OCI-LY7 (cell line): ENCODE measurements around the gene HDAC4.

Experiments
- CTCF ChIP-seq: fragments of 200-600 bp; sonication (generic); conservative IDR thresholded peaks from 2 replicates; pipeline ENCODE4 v1.5.1; 2014; ENCODE audit warnings: mild to moderate bottlenecking, antibody characterized with exemption, low read length, moderate library complexity, mixed read lengths
- EZH2phosphoT487 ChIP-seq: fragments of 200-600 bp; sonication (generic); IDR thresholded peaks from 2 replicates; pipeline ENCODE4 v1.6.1; 2018; ENCODE audit warnings: low read depth, borderline replicate concordance, mild to moderate bottlenecking, mixed run types, antibody characterized with exemption, low read length, moderate library complexity, mixed read lengths

GRCh38 chr2:239251971-239252370 lies 148.8 kb downstream of the HDAC4 start:
- no peak for TF ChIP-seq CTCF
- TF ChIP-seq EZH2phosphoT487 = no peak
